CD14-positive monocyte (primary cell): ENCODE data around the gene CLCA1. TPM values are rescaled to one million over a fixed set of nuclear protein-coding genes. Genes with fewer than 3 reads are reported as not detected.

Experiments used
- DNase-seq, 3 donors: peaks; one replicate each; pipeline ENCODE4 v3.0.0-alpha.2; 2011 to 2022
- H2AFZ ChIP-seq: 2 replicates; pipeline ENCODE4 v1.6.0; 2012; ENCODE audit warnings: mild to moderate bottlenecking, low read depth, low read length, inconsistent platforms; ENCODE audit not compliant: insufficient read depth, poor library complexity, severe bottlenecking
- H3K27ac ChIP-seq, 2 donors: 1 replicate in 1 of 2; 2 replicates in 1 of 2; pipeline ENCODE4 v1.5.1; 2012 to 2013; ENCODE audit warnings: low read length in 2 of 2, control low read depth in 1 of 2, inconsistent platforms in 1 of 2, low read depth in 1 of 2, mild to moderate bottlenecking in 1 of 2
- H3K27me3 ChIP-seq, 2 donors: one replicate each; pipeline versions ENCODE4 v1.6.0 to v1.6.1; 2011 to 2013; ENCODE audit warnings: low read length in 2 of 2; ENCODE audit not compliant: control insufficient read depth in 2 of 2, insufficient read depth in 2 of 2
- H3K36me3 ChIP-seq, 2 donors: replicated peaks in 1 of 2; 1 replicate in 1 of 2; 2 replicates in 1 of 2; pipeline versions ENCODE4 v1.5.1 to v1.6.1; 2012 to 2013; ENCODE audit warnings: low read length in 2 of 2, control low read depth in 1 of 2, inconsistent platforms in 1 of 2, mild to moderate bottlenecking in 1 of 2; ENCODE audit not compliant: insufficient read depth in 2 of 2, control insufficient read depth in 1 of 2
- H3K4me1 ChIP-seq, 2 donors: 1 replicate in 1 of 2; 2 replicates in 1 of 2; pipeline versions ENCODE4 v1.5.1 to v1.6.1; 2012 to 2013; ENCODE audit warnings: low read length in 2 of 2, control low read depth in 1 of 2, inconsistent platforms in 1 of 2, mild to moderate bottlenecking in 1 of 2, moderate library complexity in 1 of 2; ENCODE audit not compliant: insufficient read depth in 2 of 2, control insufficient read depth in 1 of 2
- H3K4me2 ChIP-seq: replicated peaks from 2 replicates; pipeline ENCODE3; 2012; ENCODE audit warnings: low read length, moderate library complexity, mild to moderate bottlenecking; ENCODE audit not compliant: poor library complexity, severe bottlenecking; ENCODE audit errors: extremely low read depth
- H3K4me3 ChIP-seq, 3 experiments: fragments of 200-600 bp in 1 of 3; sonication (generic) in 1 of 3; replicated peaks in 1 of 3; 1 replicate in 2 of 3; 2 replicates in 1 of 3; pipeline ENCODE4 v1.5.1; 2011 to 2013; ENCODE audit warnings: low read length in 3 of 3, mild to moderate bottlenecking in 3 of 3, control low read depth in 2 of 3, low read depth in 2 of 3, inconsistent platforms in 1 of 3, moderate library complexity in 1 of 3
- H3K79me2 ChIP-seq: 2 replicates; pipeline ENCODE4 v1.6.0; 2012; ENCODE audit warnings: mild to moderate bottlenecking, control low read depth, inconsistent platforms, low read length, moderate library complexity; ENCODE audit not compliant: insufficient read depth
- H3K9ac ChIP-seq: 2 replicates; pipeline ENCODE4 v1.6.0; 2017; ENCODE audit warnings: low read length, mild to moderate bottlenecking; ENCODE audit not compliant: insufficient read depth, poor library complexity, severe bottlenecking
- H3K9me3 ChIP-seq, 2 donors: replicated peaks in 1 of 2; 1 replicate in 1 of 2; 2 replicates in 1 of 2; pipeline versions ENCODE4 v1.5.1 to v1.6.1; 2012 to 2013; ENCODE audit warnings: low read length in 2 of 2, control low read depth in 1 of 2; ENCODE audit not compliant: control insufficient read depth in 1 of 2, insufficient read depth in 1 of 2
- H4K20me1 ChIP-seq: 2 replicates; pipeline ENCODE4 v1.6.0; 2012; ENCODE audit warnings: mild to moderate bottlenecking, low read length, control low read depth, moderate library complexity; ENCODE audit not compliant: insufficient read depth
- H3K27ac Mint-ChIP-seq, 7 donors: one replicate each; pipeline ENCODE4 v1.8.0; 2020; ENCODE audit warnings: mild to moderate bottlenecking in 7 of 7, mixed read lengths in 7 of 7, moderate library complexity in 6 of 7, inconsistent platforms in 2 of 7
- H3K27me3 Mint-ChIP-seq, 3 donors: one replicate each; pipeline ENCODE4 v1.8.0; 2021 to 2022; ENCODE audit warnings: low read depth in 3 of 3, mild to moderate bottlenecking in 3 of 3, mixed read lengths in 3 of 3, moderate library complexity in 3 of 3, inconsistent platforms in 1 of 3
- H3K36me3 Mint-ChIP-seq, 2 donors: one replicate each; pipeline ENCODE4 v1.8.0; 2020; ENCODE audit warnings: mixed read lengths in 2 of 2, inconsistent platforms in 1 of 2, mild to moderate bottlenecking in 1 of 2
- H3K4me1 Mint-ChIP-seq: one replicate; pipeline ENCODE4 v1.8.0; 2020; ENCODE audit warnings: mild to moderate bottlenecking, mixed read lengths
- H3K4me3 Mint-ChIP-seq, 2 donors: one replicate each; pipeline ENCODE4 v1.8.0; 2020; ENCODE audit warnings: mild to moderate bottlenecking in 2 of 2, mixed read lengths in 2 of 2, moderate library complexity in 1 of 2
- H3K9me3 Mint-ChIP-seq, 7 donors: one replicate each; pipeline ENCODE4 v1.8.0; 2020 to 2022; ENCODE audit warnings: mixed read lengths in 7 of 7, mild to moderate bottlenecking in 6 of 7, moderate library complexity in 6 of 7, inconsistent platforms in 2 of 7
- WGBS: methylation state at CpG from one replicate; pipeline ENCODE4 v1.1.5; 2013; ENCODE audit warnings: missing lambda C conversion rate; ENCODE audit not compliant: insufficient coverage; 5-methylcytosine and 5-hydroxymethylcytosine counted together
- intact Hi-C, 2 donors: fragments of 100-400 bp; cut with micrococcal nuclease; formaldehyde crosslinking; loops; one replicate each; pipeline versions ENCODE4 v1.15.0 to v1.15.1; 2023
- polyA plus RNA-seq, 3 donors: library from polyadenylated mRNA; depleted of rRNA in 1 of 3; unstranded in 2 of 3; stranded (reverse) in 1 of 3; fragments of 300-500 nt in 2 of 3; fragments of >200 nt in 1 of 3; fragmentation: Illumina TruSeq in 2 of 3; gene quantifications; 1 replicate in 2 of 3; 2 replicates in 1 of 3; pipeline ENCODE4 v1.2.3, GENCODE V29; 2012 to 2021
- TF ChIP-seq, protein P1 (sequence below): fragments of 200-600 bp; IDR thresholded peaks from one replicate; pipeline ENCODE4 v1.8.0; 2022; ENCODE audit warnings: antibody characterized with exemption, mild to moderate bottlenecking

The CLCA1 gene
- polyA plus RNA-seq, 3 donors: not detected

DNA sequence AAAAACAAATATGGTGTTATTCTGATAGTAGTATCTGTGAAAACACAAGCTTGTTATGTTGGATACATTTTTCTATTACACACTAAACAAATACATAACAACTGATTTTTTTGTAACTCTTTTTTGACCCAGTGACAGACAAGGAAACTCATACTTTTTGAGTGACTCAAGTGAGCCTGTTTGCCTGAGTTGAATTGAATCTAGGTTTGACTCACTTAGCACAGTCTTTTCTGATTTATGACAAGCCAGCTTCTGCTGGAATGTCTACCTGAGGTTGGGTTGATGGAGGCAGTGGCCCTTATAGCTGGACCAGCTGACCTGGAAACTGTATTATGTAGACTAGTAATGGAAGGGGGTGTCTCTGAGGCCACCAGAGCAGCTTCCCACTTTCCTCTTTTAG lies 73.9 kb downstream of the CLCA1 start:
- Histone ChIP-seq H3K27ac (no peak overlapping the region), H3K4me2 (no peak overlapping the region), H3K36me3 (no peaks in the 10 kb centered on the region), H2AFZ (no peak overlapping the region), H3K27me3 (no peaks in the 10 kb centered on the region), H3K9ac (no peak overlapping the region), H3K9me3 (no peaks in the 10 kb centered on the region), H3K79me2 (no peaks in the 10 kb centered on the region), H3K4me3 (no peak overlapping the region), H3K4me1 (no peaks in the 10 kb centered on the region), H4K20me1 (no peaks in the 10 kb centered on the region)
- TF ChIP-seq, protein P1, sequence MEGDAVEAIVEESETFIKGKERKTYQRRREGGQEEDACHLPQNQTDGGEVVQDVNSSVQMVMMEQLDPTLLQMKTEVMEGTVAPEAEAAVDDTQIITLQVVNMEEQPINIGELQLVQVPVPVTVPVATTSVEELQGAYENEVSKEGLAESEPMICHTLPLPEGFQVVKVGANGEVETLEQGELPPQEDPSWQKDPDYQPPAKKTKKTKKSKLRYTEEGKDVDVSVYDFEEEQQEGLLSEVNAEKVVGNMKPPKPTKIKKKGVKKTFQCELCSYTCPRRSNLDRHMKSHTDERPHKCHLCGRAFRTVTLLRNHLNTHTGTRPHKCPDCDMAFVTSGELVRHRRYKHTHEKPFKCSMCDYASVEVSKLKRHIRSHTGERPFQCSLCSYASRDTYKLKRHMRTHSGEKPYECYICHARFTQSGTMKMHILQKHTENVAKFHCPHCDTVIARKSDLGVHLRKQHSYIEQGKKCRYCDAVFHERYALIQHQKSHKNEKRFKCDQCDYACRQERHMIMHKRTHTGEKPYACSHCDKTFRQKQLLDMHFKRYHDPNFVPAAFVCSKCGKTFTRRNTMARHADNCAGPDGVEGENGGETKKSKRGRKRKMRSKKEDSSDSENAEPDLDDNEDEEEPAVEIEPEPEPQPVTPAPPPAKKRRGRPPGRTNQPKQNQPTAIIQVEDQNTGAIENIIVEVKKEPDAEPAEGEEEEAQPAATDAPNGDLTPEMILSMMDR: no peak
- no peak for DNase-seq
- Mint-ChIP-seq H3K36me3 (no peaks in the 10 kb centered on the region), H3K4me3 (no peak overlapping the region), H3K9me3 (peaks cover 3 to 12% (median 8%) of the 10 kb centered on the region in 7 donors), H3K27ac (no peak overlapping the region), H3K4me1 (no peaks in the 10 kb centered on the region), H3K27me3 (peaks cover 0 to 2% (median 1%) of the 10 kb centered on the region in 3 donors)
- intact Hi-C loops: no loop called here

- Histone ChIP-seq H3K9ac (no peak within 1 kb of the TSS), H3K4me1 (no peaks in the 10 kb centered on the region), H3K36me3 (no peaks in the 10 kb centered on the region), H3K4me2 (no peak within 1 kb of the TSS), H3K27ac (no peak within 1 kb of the TSS), H3K79me2 (no peaks in the 10 kb centered on the region), H3K4me3 (no peak within 1 kb of the TSS), H2AFZ (no peak within 1 kb of the TSS), H3K9me3 (peaks cover 3 to 5% of the 10 kb centered on the region in 2 donors), H3K27me3 (no peaks in the 10 kb centered on the region), H4K20me1 (no peaks in the 10 kb centered on the region)
- Mint-ChIP-seq H3K36me3 (no peaks in the 10 kb centered on the region), H3K27me3 (no peaks in the 10 kb centered on the region), H3K27ac (no peak within 1 kb of the TSS), H3K4me1 (no peaks in the 10 kb centered on the region), H3K4me3 (no peak within 1 kb of the TSS), H3K9me3 (peaks cover 8 to 22% (median 14%) of the 10 kb centered on the region in 7 donors)
- no peak for DNase-seq
- intact Hi-C loops: no loop called here
- TF ChIP-seq, protein P1: no peak
- WGBS: no CpG with 5 or more reads among the region's 2 CpGs
Observed at GRCh38 chr1:86546787-86547221, 78.1 kb downstream of the CLCA1 start, which contains the start of gene CLCA4. CLCA4 (plus strand) TSS chr1:86547078; CDS start chr1:86547120, 42 bp downstream.
